ENCODE results near the gene NOLC1.

DNA sequence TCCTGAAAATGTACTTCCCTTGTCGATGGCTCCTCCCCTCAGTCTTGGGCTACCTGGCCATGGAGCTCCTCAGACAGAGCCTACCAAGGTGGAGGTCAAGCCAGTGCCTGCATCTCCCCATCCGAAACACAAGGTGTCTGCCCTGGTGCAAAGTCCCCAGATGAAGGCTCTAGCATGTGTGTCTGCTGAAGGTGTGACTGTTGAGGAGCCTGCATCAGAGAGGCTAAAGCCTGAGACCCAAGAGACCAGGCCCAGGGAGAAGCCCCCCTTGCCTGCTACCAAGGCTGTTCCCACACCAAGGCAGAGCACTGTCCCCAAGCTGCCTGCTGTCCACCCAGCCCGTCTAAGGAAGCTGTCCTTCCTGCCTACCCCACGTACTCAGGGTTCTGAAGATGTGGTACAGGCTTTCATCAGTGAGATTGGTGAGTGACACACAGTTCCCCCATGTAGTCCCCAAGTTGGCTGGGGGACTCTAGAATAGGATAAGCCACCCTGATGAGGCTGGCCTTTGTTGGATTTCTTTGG is 10.5 kb upstream of the NOLC1 start:
- TF ChIP-seq CTCF (IDR thresholded peaks at IDR 0.05), result no peak
- TF ChIP-seq POLR2A (IDR thresholded peaks at IDR 0.05), result no peak

Data from heart left ventricle (tissue), 13 donors.